SK-N-SH treated with all-trans-retinoic acid at 6 μM for 48 hours (cell line): ENCODE data around the gene GLI2.

Experiments used
- ATAC-seq: fragments of 200-7000 bp; cut with Tn5 transposase; 3 replicates; pipeline ENCODE4 v1.9.1; 2020; ENCODE audit warnings: mild to moderate bottlenecking, moderate library complexity
- ARNTL ChIP-seq: fragments of 450-650 bp; formaldehyde crosslinking; IDR thresholded peaks from 2 replicates; pipeline ENCODE4 v1.5.0; 2020; ENCODE audit warnings: low read depth, mild to moderate bottlenecking, moderate library complexity, borderline replicate concordance
- BACH2 ChIP-seq: fragments of 250-450 bp; sonication (Bioruptor Pico); IDR thresholded peaks from 2 replicates; pipeline ENCODE4 v1.9.0; 2021; ENCODE audit warnings: mild to moderate bottlenecking, borderline replicate concordance
- CREB5 ChIP-seq: fragments of 250-450 bp; sonication (Bioruptor Pico); IDR thresholded peaks from 2 replicates; pipeline ENCODE4 v1.5.1; 2020; ENCODE audit warnings: low read depth, mild to moderate bottlenecking, moderate library complexity
- ESRRG ChIP-seq: fragments of 250-450 bp; sonication (Bioruptor Pico); IDR thresholded peaks from 2 replicates; pipeline ENCODE4 v1.6.1; 2021; ENCODE audit warnings: mild to moderate bottlenecking
- ISL1 ChIP-seq: fragments of 250-450 bp; sonication (Bioruptor Pico); IDR thresholded peaks from 2 replicates; pipeline ENCODE4 v2.1.2; 2022; ENCODE audit warnings: mild to moderate bottlenecking, moderate library complexity
- OSR1 ChIP-seq: fragments of 250-450 bp; sonication (Bioruptor Pico); IDR thresholded peaks from 2 replicates; pipeline ENCODE4 v1.8.0; 2022; ENCODE audit warnings: moderate library complexity, mild to moderate bottlenecking, inconsistent platforms
- PATZ1 ChIP-seq: fragments of 250-450 bp; sonication (Bioruptor Pico); IDR thresholded peaks from 2 replicates; pipeline ENCODE4 v1.8.0; 2020; ENCODE audit warnings: mild to moderate bottlenecking, moderate library complexity, borderline replicate concordance
- POU6F1 ChIP-seq: fragments of 250-450 bp; sonication (Bioruptor Pico); IDR thresholded peaks from 2 replicates; pipeline ENCODE4 v1.8.0; 2021; ENCODE audit warnings: low read depth, mild to moderate bottlenecking, moderate library complexity, borderline replicate concordance
- PPARA ChIP-seq: fragments of 250-450 bp; sonication (Bioruptor Pico); IDR thresholded peaks from 2 replicates; pipeline ENCODE4 v1.5.0; 2020; ENCODE audit warnings: mild to moderate bottlenecking, borderline replicate concordance
- RARB ChIP-seq: fragments of 250-450 bp; sonication (Bioruptor Pico); IDR thresholded peaks from 2 replicates; pipeline ENCODE4 v1.8.0; 2021; ENCODE audit warnings: mild to moderate bottlenecking, moderate library complexity
- SNAI2 ChIP-seq: fragments of 250-450 bp; sonication (Bioruptor Pico); IDR thresholded peaks from 2 replicates; pipeline ENCODE4 v1.5.0; 2020; ENCODE audit warnings: mild to moderate bottlenecking, moderate library complexity
- TCF4 ChIP-seq: fragments of 250-450 bp; sonication (Bioruptor Pico); IDR thresholded peaks from 2 replicates; pipeline ENCODE4 v1.8.0; 2021; ENCODE audit warnings: mild to moderate bottlenecking, moderate library complexity, borderline replicate concordance
- TOX ChIP-seq: fragments of 250-450 bp; sonication (Bioruptor Pico); IDR thresholded peaks from 2 replicates; pipeline ENCODE4 v1.8.0; 2021; ENCODE audit warnings: mild to moderate bottlenecking, moderate library complexity, borderline replicate concordance
- ZFP3 ChIP-seq: fragments of 250-450 bp; sonication (Bioruptor Pico); IDR thresholded peaks from 2 replicates; pipeline ENCODE4 v1.5.0; 2020; ENCODE audit warnings: mild to moderate bottlenecking, moderate library complexity
- ZNF565 ChIP-seq: fragments of 450-650 bp; formaldehyde crosslinking; conservative IDR thresholded peaks from 2 replicates; pipeline ENCODE4 v1.5.0; 2020; ENCODE audit warnings: low read depth, mild to moderate bottlenecking, moderate library complexity
- ZNF8 ChIP-seq: fragments of 450-650 bp; formaldehyde crosslinking; IDR thresholded peaks from 2 replicates; pipeline ENCODE4 v1.5.0; 2020; ENCODE audit warnings: mild to moderate bottlenecking, moderate library complexity
- TF ChIP-seq, protein P1 (sequence below): fragments of 250-450 bp; sonication (Bioruptor Pico); IDR thresholded peaks from 2 replicates; pipeline ENCODE4 v1.5.1; 2021; ENCODE audit warnings: mild to moderate bottlenecking, moderate library complexity

Gene GLI2

GRCh38 chr2:120765678-120766469 is 30.2 kb downstream of the GLI2 start:
- TF ChIP-seq POU6F1 (CRISPR knock-in tag), result no peak
- TF ChIP-seq ISL1 (CRISPR knock-in tag), result 0 out of 2 replicates have a peak, but pooled peaks have one; percentile 12
- peak; percentile 62 for ATAC-seq

DNA sequence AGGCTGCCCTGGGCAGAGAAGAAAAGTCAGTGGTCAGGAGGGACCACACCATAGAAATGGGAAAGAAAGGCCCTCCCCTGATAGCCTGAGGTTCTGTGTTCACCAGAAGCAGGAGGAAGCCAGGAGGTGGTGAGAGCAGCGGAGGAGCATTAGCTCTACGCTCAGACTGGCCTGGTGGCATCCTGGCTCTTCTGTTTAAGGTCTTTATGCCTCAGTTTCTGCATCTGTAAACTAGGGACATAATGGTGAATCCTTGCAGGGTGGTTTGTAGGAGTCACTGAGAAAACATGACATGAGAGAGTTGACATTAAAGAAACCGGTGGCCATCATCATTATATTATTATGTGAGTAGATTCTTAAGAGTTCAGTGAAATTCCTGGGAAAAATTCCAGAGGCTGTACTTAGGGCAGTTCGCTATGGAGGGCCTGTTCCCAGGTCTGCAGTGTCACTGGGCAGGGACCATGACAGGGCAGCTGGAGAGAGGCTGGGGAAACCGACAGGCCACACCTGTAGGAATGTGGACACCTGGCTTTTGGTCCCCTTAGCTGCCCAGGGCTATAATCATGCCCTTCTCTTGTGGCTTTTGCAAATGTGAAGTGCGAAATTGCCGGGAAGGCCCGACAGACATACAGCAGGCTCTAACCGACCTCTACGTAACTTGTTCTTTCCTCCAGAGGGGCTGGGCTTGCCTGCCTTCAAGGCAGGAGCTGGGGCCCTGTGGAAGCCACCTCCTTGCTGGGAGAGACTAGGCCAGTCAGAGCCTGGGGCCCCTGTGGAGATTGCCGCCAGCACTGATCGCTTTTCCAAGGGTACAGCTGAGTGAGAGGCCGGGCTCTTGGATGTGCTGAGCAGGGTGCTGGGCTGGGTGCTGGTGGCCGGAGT is 31.0 kb downstream of the GLI2 start:
- TF ChIP-seq OSR1 (CRISPR knock-in tag), result no peak
- no peak for TF ChIP-seq TCF4
- no peak for TF ChIP-seq BACH2
- no peak for TF ChIP-seq ESRRG (CRISPR knock-in tag)
- TF ChIP-seq, protein P1, sequence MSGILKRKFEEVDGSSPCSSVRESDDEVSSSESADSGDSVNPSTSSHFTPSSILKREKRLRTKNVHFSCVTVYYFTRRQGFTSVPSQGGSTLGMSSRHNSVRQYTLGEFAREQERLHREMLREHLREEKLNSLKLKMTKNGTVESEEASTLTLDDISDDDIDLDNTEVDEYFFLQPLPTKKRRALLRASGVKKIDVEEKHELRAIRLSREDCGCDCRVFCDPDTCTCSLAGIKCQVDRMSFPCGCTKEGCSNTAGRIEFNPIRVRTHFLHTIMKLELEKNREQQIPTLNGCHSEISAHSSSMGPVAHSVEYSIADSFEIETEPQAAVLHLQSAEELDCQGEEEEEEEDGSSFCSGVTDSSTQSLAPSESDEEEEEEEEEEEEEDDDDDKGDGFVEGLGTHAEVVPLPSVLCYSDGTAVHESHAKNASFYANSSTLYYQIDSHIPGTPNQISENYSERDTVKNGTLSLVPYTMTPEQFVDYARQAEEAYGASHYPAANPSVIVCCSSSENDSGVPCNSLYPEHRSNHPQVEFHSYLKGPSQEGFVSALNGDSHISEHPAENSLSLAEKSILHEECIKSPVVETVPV (CRISPR knock-in tag), result no peak
- TF ChIP-seq PPARA (CRISPR knock-in tag), result no peak
- no peak for TF ChIP-seq POU6F1 (CRISPR knock-in tag)
- no peak for TF ChIP-seq TOX (CRISPR knock-in tag)
- no peak for TF ChIP-seq ZFP3 (CRISPR knock-in tag)
- TF ChIP-seq CREB5, result no peak
- TF ChIP-seq SNAI2 (CRISPR knock-in tag), result no peak
- ATAC-seq, result no peak

GRCh38 chr2:120767486-120768005 is 31.9 kb downstream of the GLI2 start:
- TF ChIP-seq TCF4, result no peak
- no peak for TF ChIP-seq ZFP3 (CRISPR knock-in tag)
- TF ChIP-seq ARNTL (CRISPR knock-in tag), result no peak
- TF ChIP-seq BACH2, result no peak
- no peak for TF ChIP-seq ZNF565 (CRISPR knock-in tag)
- ATAC-seq, result no peak

GRCh38 chr2:120768112-120769048 is 32.7 kb downstream of the GLI2 start:
- TF ChIP-seq TOX (CRISPR knock-in tag) (no peak), ISL1 (CRISPR knock-in tag) (no peak), RARB (CRISPR knock-in tag) (no peak), OSR1 (CRISPR knock-in tag) (no peak), SNAI2 (CRISPR knock-in tag) (no peak), PATZ1 (no peak), ZNF8 (CRISPR knock-in tag) (no peak), POU6F1 (CRISPR knock-in tag) (no peak)
- TF ChIP-seq, all 23 proteins: peak for 0
- no peak for ATAC-seq
